Femur (tissue), 1 donor: Measurements from ENCODE around the gene FOLR1.

Experiments used
- DNase-seq: peaks from one replicate; pipeline ENCODE4 v3.0.0-alpha.2; 2017

Gene FOLR1

DNA sequence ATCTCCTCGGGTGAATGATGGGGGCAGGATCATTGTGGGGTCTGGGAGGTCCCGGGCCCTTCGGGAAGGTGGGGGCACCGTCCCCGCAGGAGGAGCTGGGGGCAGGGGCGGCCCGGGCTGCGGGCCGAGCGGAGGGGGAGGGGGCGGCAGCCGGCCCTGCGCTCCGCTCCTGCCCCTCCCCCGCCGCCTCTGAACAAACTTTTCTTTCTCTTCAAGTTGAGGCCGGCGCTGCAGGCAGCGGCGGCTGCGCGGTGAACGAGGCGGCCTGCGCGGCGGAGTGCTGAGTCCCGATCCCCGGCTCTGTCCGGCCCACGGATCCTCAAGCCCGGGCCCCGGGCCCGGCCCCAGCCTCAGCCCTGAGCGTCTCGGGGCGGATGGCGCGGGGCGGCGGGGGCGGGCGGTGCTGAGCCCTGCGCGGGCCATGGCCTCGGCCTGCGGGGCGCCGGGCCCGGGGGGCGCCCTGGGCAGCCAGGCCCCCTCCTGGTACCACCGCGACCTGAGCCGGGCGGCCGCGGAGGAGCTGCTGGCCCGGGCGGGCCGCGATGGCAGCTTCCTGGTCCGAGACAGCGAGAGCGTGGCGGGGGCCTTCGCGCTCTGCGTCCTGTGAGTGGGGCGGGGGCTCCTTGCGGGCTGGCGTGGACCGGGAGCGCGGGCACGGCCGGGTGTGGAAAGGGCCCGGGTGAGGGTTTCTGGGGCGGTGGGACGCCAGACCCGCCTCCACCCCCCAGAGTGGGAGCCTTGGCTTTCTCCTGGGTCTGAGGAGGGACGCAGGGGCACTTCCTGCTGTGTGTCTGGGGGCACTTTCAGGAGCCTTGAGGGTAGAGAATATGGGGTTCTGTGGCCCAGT is 32.8 kb downstream of the FOLR1 start, which contains the start of gene INPPL1:
Gene INPPL1, plus strand, starts transcription at position 204 of the 847 bp plus-strand sequence. Its CDS starts 218 bp downstream, at position 422.
- peak; percentile 66 for DNase-seq

DNA sequence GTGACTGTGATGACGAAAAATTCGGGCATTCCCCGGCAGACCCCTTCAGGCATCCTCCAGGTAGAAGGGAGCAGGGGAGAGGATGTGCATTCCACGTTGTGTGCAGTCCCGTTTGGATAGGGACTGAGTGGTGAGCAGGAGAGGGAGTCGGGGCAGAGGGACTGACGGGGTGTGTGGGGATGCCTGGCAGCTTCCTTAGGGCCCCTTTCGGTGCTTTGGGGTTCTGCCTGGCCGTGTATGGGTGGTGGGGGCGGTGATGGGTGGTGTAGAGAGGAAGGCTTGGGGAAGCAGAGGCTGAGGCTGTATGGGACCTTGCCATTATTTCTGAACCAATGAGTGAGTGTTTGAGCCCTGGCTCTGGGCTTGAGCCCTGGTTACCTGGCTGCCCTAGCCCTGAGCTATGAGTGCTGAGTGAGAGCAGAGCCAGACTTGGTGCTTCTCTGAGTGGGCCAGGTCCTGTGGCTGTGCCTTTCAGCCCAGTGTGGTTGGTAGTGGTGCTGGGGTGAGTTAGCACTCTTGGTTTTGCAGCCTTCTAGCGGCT is 33.5 kb downstream of the FOLR1 start:
- no peak for DNase-seq

- no peak for DNase-seq
These were observed 34.8 kb downstream of the FOLR1 start for GRCh38 chr11:72226701-72227100.

DNA sequence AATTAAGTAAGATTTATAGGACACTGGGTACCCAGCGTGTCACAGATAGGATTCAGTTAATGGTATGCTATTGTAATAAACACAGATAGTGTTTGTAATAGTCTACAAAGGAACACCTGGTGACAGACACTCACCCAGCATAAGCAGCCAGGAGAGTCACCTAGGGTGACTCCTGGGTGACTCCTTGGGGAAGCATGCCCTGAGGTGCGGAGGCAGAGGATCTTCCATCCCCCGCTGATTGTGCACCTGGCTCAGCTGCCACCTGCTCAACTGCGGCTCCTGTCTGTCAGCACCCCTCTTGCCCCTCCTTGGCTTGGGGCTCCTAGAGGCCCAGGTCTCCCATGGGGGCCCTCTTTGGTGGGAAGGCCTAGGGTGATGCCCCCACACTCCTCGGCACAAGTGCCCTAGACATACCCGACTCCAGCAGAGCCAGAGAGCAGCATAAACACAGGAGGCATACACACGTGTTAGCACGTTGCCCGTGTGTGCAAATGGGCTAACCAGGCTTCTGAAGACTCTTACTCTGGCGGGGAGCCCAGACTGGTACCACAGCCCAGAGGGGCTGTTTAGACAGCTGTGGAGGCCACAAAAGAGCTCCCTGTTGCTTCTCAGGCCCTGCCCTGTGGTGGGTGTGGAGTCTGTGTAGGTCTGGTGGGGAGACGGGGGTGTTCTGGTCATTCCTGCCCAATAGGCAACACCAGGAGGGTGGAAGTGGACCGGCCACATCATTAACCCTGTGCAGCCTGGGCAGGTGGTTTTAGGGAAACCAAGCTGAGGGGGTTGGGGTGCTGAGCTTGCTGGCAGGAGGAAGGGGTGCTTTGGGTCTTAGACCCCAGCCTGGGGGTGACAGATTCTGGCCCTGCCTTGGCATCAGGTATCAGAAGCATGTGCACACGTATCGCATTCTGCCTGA is 35.6 kb downstream of the FOLR1 start:
- peak; percentile 86 for DNase-seq

GRCh38 chr11:72228229-72228843 is 36.4 kb downstream of the FOLR1 start:
- no peak for DNase-seq

GRCh38 chr11:72228844-72229231 is 36.9 kb downstream of the FOLR1 start:
- no peak for DNase-seq

DNA sequence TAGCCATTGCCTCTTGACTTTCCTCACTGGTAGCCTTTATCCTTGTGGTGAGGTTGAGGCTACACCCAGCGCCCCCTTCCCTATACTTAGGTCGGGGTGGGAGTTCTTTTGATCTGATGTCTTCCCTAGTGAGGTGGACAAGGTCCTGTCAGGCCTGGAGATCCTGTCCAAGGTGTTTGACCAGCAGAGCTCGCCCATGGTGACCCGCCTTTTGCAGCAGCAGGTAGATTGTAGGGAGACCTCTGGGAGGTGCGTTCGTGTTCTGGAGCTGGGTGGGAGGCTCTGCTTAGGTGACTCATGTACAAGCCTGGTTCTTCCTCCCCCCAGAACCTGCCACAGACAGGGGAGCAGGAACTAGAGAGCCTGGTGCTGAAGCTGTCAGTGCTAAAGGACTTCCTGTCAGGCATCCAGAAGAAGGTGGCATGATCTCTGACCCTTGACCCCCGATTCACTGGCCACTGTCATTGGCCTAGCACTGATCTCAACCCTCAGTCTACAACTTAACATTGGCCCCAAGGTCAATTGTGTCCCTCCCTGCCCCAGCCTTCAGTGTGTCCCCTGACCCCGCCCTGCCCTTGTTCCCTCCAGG is 37.5 kb downstream of the FOLR1 start:
- DNase-seq = no peak

DNA sequence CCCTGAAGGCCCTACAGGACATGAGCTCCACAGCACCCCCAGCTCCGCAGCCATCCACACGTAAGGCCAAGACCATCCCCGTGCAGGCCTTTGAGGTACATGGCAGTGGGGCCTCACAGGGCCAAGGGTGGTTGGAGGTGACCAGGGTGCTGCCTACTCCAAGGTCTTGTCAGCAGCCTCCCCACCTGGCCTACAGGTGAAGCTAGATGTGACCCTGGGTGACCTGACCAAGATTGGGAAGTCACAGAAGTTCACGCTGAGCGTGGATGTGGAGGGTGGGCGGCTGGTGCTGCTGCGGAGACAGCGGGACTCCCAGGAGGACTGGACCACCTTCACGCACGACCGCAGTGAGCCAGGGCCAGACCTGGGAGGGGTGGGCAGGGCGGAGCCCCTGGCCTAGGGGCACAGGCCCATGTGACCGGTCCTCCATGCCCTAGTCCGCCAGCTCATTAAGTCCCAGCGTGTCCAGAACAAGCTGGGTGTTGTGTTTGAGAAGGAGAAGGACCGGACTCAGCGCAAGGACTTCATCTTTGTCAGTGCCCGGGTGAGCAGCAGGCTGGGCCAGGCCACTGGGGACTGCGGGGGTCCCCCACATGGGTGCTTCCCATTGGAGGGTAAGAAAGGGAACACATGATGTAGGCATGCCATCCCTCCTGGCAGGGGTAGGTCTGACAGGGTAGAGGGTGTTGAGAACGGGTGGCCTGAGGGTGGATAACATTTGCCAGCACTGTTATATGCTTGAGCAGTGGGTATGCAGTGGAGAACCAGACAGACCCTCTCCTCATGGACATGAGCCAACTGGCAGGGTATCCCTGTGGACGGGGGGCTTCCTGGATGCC is 38.2 kb downstream of the FOLR1 start:
- no peak for DNase-seq

DNA sequence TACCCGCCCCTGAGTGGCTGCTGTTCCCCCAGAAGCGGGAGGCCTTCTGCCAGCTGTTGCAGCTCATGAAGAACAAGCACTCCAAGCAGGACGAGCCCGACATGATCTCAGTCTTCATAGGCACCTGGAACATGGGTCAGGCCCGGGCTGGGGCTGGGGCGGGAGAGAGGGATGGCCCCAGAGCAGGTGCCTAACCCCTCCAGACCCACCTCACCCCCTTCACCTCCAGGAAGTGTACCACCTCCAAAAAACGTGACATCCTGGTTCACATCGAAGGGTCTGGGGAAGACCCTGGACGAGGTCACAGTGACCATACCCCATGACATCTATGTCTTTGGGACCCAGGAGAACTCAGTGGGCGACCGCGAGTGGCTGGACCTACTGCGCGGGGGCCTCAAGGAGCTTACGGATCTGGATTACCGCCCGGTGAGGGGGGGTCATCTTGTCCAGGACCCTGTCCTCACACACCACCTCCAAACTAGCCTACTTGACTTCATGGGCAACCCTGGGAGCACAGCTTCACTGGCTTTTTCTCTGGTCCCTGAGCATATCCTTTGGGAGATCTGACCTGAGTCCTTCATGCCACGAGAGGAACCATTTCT is 38.9 kb downstream of the FOLR1 start:
- DNase-seq = no peak

- no peak for DNase-seq
These were observed 39.7 kb downstream of the FOLR1 start for GRCh38 chr11:72231396-72232259.

GRCh38 chr11:72232260-72233055 is 40.5 kb downstream of the FOLR1 start:
- DNase-seq = no peak

- DNase-seq = no peak
These were observed 41.3 kb downstream of the FOLR1 start for GRCh38 chr11:72233056-72233772.

DNA sequence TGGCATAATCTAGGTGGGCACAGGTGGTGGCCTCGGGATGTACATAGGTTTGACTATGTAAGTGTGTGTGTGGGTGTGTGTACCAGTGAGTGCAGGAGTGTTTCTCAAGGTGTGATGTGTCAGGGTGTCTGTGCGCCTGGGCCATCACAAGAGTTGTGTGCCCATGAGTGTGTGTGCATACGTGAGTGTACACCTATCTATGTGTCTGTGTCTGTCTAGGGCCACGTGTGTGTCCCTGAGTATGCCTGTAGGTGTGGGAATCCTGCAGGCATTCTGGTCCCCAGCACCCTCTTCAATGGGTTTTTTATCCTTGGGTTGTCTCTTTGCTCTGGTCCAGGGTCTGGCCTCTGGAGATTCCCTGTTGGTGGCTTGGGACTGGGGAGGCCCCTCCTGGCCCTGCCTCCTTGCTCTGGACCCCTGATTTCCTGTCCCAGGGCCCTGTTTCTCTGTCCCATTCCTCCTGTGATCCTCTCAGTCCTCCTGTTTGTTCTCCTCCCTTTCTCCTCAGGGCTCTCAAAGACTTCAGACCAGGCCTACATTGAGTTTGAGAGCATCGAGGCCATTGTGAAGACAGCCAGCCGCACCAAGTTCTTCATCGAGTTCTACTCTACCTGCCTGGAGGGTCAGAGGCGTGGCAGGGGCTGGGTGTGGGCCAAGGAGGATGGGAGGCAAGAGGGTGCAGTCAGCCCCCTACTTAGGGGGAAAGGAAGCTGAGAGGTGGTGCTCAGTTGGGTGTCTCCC is 42.0 kb downstream of the FOLR1 start:
- DNase-seq = no peak

DNA sequence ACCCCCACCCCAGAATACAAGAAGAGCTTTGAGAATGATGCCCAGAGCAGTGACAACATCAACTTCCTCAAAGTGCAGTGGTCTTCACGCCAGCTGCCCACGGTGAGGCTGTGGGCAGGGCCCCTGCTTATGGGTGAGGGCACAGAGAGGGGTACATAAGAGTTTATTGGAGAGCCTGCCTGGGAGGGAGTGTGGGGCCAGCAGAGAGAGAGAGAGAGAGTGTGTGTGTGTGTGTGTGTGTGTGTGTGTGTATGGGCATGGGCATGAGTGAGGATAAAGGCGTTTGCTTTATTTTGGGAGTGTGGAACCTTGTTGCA is 42.5 kb downstream of the FOLR1 start:
- DNase-seq = no peak

DNA sequence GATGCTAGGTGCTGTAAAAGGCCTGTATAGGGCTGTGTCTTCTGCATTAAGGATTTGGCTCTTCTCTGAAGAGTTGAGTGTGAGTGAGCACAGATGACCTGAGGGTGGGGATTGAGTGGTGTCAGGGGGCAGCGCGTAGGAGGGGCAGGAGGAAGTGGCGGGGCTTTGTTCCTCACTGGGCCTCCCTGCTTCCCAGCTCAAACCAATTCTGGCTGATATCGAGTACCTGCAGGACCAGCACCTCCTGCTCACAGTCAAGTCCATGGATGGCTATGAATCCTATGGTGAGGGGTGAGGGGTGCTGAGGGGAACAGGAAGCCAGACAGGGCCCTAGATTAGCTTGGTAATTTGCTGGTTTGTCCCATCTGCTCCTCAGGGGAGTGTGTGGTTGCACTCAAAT is 43.0 kb downstream of the FOLR1 start:
- no peak for DNase-seq

GRCh38 chr11:72235351-72236057 is 43.6 kb downstream of the FOLR1 start:
- DNase-seq = no peak

GRCh38 chr11:72236083-72236697 is 44.2 kb downstream of the FOLR1 start:
- DNase-seq = no peak
